ENCODE data around the gene SETD5. TPM values are rescaled to one million over a fixed set of nuclear protein-coding genes. Genes with fewer than 3 reads are reported as not detected.

The SETD5 gene
- polyA plus RNA-seq, 2 of the 4 experiments (the other 2 are of a cell fraction): 41.7 to 92.3 TPM

- TF ChIP-seq HDAC2 (IDR thresholded peaks at IDR 0.05) (no peak), ZSCAN20 (CRISPR knock-in tag; IDR thresholded peaks at IDR 0.05) (no peak)
- H3K27ac ChIP-seq: no peak overlapping the region
- DNase-seq (ENCODE audit: low read depth in 1 of 2, low spot score in 1 of 2) (no peak), ATAC-seq (no peak), FAIRE-seq (no peak)
- CTCF ChIA-PET: no interaction called here
- H3K4me1 ChIP-seq: peaks cover 60% of the 10 kb centered on the region
- no peak overlapping the region for H3K4me3 ChIP-seq
- H3K9me3 ChIP-seq: 0 out of 3 replicates have a peak, but pooled peaks cover 6% of the 10 kb centered on the region
- 94% methylated on average over 6 of the region's 6 CpGs for WGBS (ENCODE audit: missing lambda C conversion rate)
- POLR2A ChIA-PET: interaction anchor here (1.0 kb wide), 1 partner anchor 11 kb away, joined by 4 read pairs; no protein-coding TSS in a partner anchor
- H3K4me2 ChIP-seq: no peak overlapping the region
Measured at GRCh38 chr3:9408061-9408460, 10.6 kb downstream of the SETD5 start.

- no peak overlapping the region for H3K4me3 ChIP-seq
- H3K4me2 ChIP-seq: no peak overlapping the region
- ChIA-PET POLR2A (interaction anchor here (0.6 to 1.0 kb wide), 2 partner anchors 10 to 12 kb away, joined by 3 to 4 read pairs; no protein-coding TSS in a partner anchor), CTCF (interaction anchor here (0.8 kb wide), 1 partner anchor 9 kb away, joined by 4 read pairs; no protein-coding TSS in a partner anchor)
- H3K9me3 ChIP-seq: 0 out of 3 replicates have a peak, but pooled peaks cover 6% of the 10 kb centered on the region
- H3K4me1 ChIP-seq: peaks cover 60% of the 10 kb centered on the region
- H3K27ac ChIP-seq: no peak overlapping the region
- FAIRE-seq: no peak
- no peak for DNase-seq (ENCODE audit: low read depth in 1 of 2, low spot score in 1 of 2)
- WGBS (ENCODE audit: missing lambda C conversion rate): 92% methylated on average over 1 of the region's 1 CpG
- no peak for ATAC-seq
- no peak for TF ChIP-seq FOXS1 (CRISPR knock-in tag; IDR thresholded peaks at IDR 0.05)
- no peak for TF ChIP-seq TFCP2L1 (CRISPR knock-in tag; IDR thresholded peaks at IDR 0.05)
- TF ChIP-seq POLR2A (IDR thresholded peaks at IDR 0.05; ENCODE audit: low read length): no peak
- no peak for TF ChIP-seq EHMT2 (IDR thresholded peaks at IDR 0.05; ENCODE audit: low read depth)
- TF ChIP-seq CBX8 (IDR thresholded peaks at IDR 0.05): no peak
- no peak for TF ChIP-seq PHF8 (IDR thresholded peaks at IDR 0.05; ENCODE audit: borderline replicate concordance, low read depth)
- no peak for TF ChIP-seq ESRRA (IDR thresholded peaks at IDR 0.05; ENCODE audit: borderline replicate concordance, low read length)
- no peak for TF ChIP-seq MAZ (IDR thresholded peaks at IDR 0.05; ENCODE audit: borderline replicate concordance, low read depth, low read length)
- no peak for TF ChIP-seq ZC3H11A (IDR thresholded peaks at IDR 0.05)
- no peak for TF ChIP-seq EHF (CRISPR knock-in tag; IDR thresholded peaks at IDR 0.05)
Measured at GRCh38 chr3:9408546-9408945, 11.1 kb downstream of the SETD5 start.

GRCh38 chr3:9409981-9410854, 12.8 kb downstream of the SETD5 start:
- peaks cover 58% of the 10 kb centered on the region for H3K4me1 ChIP-seq
- H3K4me2 ChIP-seq: no peak overlapping the region
- POLR2A ChIA-PET: no interaction called here
- no peak overlapping the region for H3K27ac ChIP-seq
- no peak for ATAC-seq
- DNase-seq (ENCODE audit: low read depth in 1 of 2, low spot score in 1 of 2): no peak
- no peak for FAIRE-seq
- 0 out of 3 replicates have a peak, but pooled peaks cover 6% of the 10 kb centered on the region for H3K9me3 ChIP-seq
- 90% methylated on average over 6 of the region's 6 CpGs for WGBS (ENCODE audit: missing lambda C conversion rate)
- H3K4me3 ChIP-seq: no peak overlapping the region
- TF ChIP-seq GATA3 (IDR thresholded peaks at IDR 0.05; ENCODE audit: borderline replicate concordance) (no peak), SMC3 (IDR thresholded peaks at IDR 0.05) (no peak), HMGXB4 (CRISPR knock-in tag; IDR thresholded peaks at IDR 0.05; ENCODE audit: borderline replicate concordance) (no peak), ESRRA (IDR thresholded peaks at IDR 0.05; ENCODE audit: borderline replicate concordance, low read length) (no peak), PHF8 (IDR thresholded peaks at IDR 0.05; ENCODE audit: borderline replicate concordance, low read depth) (no peak)
- CTCF ChIA-PET: interaction anchor here (0.6 kb wide), 1 partner anchor 1913 kb away, joined by 3 read pairs; no protein-coding TSS in a partner anchor

- CTCF ChIA-PET: no interaction called here
- peaks cover 58% of the 10 kb centered on the region for H3K4me1 ChIP-seq
- WGBS (ENCODE audit: missing lambda C conversion rate): 91% methylated on average over 1 of the region's 1 CpG
- TF ChIP-seq NFE2L2 (conservative IDR thresholded peaks at IDR 0.05; ENCODE audit: low read length) (no peak), HEYL (CRISPR knock-in tag; IDR thresholded peaks at IDR 0.05) (no peak), FOSL2 (IDR thresholded peaks at IDR 0.05) (no peak), FOSL2 (CRISPR knock-in tag; IDR thresholded peaks at IDR 0.05) (no peak), EP300 (IDR thresholded peaks at IDR 0.05) (no peak), MAX (IDR thresholded peaks at IDR 0.05) (no peak), POLR2A (IDR thresholded peaks at IDR 0.05; ENCODE audit: low read length) (no peak), CHD4 (IDR thresholded peaks at IDR 0.05; ENCODE audit: borderline replicate concordance) (no peak), EHMT2 (IDR thresholded peaks at IDR 0.05; ENCODE audit: low read depth) (no peak), FOXS1 (CRISPR knock-in tag; IDR thresholded peaks at IDR 0.05) (no peak), KDM1A (IDR thresholded peaks at IDR 0.05; ENCODE audit: low read depth) (no peak), POLR2AphosphoS2 (conservative IDR thresholded peaks at IDR 0.05; ENCODE audit: low read length) (no peak), ZC3H11A (IDR thresholded peaks at IDR 0.05) (no peak), RAD21 (conservative IDR thresholded peaks at IDR 0.05 in 1 of 2, IDR thresholded peaks at IDR 0.05 in 1 of 2) (no peak)
- no peak for FAIRE-seq
- 0 out of 3 replicates have a peak, but pooled peaks cover 6% of the 10 kb centered on the region for H3K9me3 ChIP-seq
- no peak overlapping the region for H3K4me2 ChIP-seq
- no peak for DNase-seq (ENCODE audit: low read depth in 1 of 2, low spot score in 1 of 2)
- no peak overlapping the region for H3K27ac ChIP-seq
- POLR2A ChIA-PET: no interaction called here
- no peak for ATAC-seq
- H3K4me3 ChIP-seq: no peak overlapping the region
Measured at GRCh38 chr3:9411302-9411701, 13.9 kb downstream of the SETD5 start.

Data from A549 (cell line).